SU-DHL-6 (cell line): Measurements from ENCODE around the gene PDIK1L.

Source experiments
- CTCF ChIP-seq: fragments of 200-600 bp; sonication (generic); IDR thresholded peaks from one replicate; pipeline ENCODE4 v1.5.1; 2017; ENCODE audit warnings: antibody characterized with exemption, mild to moderate bottlenecking, low read length, moderate library complexity; ENCODE audit not compliant: insufficient read depth, poor library complexity, severe bottlenecking
- EZH2phosphoT487 ChIP-seq: fragments of 200-600 bp; sonication (generic), shearing (Covaris generic); conservative IDR thresholded peaks from 2 replicates; pipeline ENCODE4 v1.6.1; 2018; ENCODE audit warnings: mild to moderate bottlenecking, antibody characterized with exemption, low read length, moderate library complexity, mixed read lengths

- TF ChIP-seq CTCF (no peak), EZH2phosphoT487 (no peak)
Observed at GRCh38 chr1:26094076-26094669, 17.5 kb upstream of the PDIK1L start.
